GM18868 (cell line): Measurements from ENCODE around the gene DEPDC5.
A peak's percentile ranks its signal among the peaks of the same experiment; 100 is the strongest.

ENCODE experiments used
- ATAC-seq: cut with Tn5 transposase; IDR thresholded peaks from one replicate; pipeline ENCODE4 v1.9.1; 2021; ENCODE audit warnings: mild to moderate bottlenecking, moderate library complexity; ENCODE audit not compliant: unreplicated experiment

Gene DEPDC5

GRCh38 chr22:31944700-31945442 is 191.1 kb downstream of the DEPDC5 start:
- ATAC-seq = peak; percentile 20

GRCh38 chr22:31945443-31945855 is 191.6 kb downstream of the DEPDC5 start:
- ATAC-seq = no peak

DNA sequence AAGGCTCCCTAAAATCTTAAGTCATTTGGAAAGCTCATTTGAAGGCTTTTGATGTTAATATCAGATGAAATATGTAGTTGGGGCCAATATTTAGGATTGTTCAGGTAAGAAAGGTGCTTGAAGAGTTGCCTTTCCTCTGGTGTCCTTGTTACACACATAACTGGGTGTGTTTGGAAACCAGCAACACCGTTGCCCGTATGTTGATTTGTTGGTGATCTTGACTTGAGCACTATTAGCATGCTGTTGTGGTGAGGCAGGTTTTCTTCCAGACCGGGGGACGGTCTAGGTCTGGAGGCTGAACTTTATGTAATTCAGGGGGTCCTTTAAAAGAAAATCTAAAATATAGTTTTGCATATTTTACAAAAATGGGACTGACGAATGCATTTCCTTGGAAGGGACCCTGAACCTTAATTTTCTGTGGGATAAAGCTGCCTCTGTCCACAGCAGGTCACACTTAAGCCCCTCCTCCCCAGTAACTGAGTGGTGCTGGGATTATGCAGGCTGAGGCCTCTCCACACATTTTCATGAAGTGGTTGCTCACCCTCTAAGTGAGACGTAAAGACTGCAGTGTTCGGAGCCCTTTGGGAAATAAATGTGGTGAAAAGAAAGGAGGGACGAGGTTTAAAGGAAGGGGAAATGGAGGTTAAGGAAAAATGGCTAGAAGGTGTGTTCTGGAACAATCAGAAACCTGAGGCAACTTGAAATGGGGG is 192.3 kb downstream of the DEPDC5 start:
- no peak for ATAC-seq

GRCh38 chr22:31947296-31947695 is 193.5 kb downstream of the DEPDC5 start:
- no peak for ATAC-seq

DNA sequence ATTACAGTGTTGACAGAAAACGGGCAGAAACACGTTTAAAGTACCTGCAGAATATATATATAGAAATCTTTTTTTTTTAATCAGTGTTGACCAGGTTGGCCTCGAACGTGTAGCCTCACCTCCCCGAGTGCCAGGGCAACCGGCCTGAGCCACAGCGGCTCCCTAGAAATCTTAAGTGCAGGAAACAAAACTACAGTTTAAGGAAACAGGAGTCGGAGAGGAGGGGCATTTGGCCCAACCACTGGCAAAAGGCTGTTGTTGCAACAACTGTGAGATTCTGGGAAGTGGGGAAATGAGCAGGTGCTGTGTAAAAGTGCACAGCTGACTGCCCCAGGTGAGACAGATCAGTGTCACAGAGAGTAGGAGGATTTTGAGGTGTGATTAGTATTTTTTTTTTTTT is 194.2 kb downstream of the DEPDC5 start:
- ATAC-seq = no peak

DNA sequence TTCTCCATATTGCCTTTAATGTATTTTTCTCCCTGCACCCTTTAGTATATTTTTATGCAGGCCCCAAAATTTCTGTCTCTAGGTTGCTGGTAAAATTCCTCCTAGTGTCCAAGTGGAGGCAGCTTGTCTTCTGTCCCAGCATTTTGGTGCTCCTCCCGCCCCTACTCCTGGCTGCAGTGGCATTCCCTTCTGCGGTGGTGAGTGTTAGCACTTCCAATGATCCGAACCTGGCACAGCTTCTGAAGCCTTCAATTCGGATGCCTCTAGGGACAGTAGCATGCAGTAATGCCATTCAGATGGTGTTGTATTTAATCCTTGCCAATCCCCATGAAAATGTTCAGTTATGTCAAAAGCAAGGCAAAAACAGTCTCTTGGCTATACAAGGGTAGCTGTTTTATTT is 196.4 kb downstream of the DEPDC5 start:
- ATAC-seq = no peak

GRCh38 chr22:31951194-31952093 is 197.6 kb downstream of the DEPDC5 start:
- no peak for ATAC-seq

- no peak for ATAC-seq
These were observed 198.2 kb downstream of the DEPDC5 start for GRCh38 chr22:31952094-31952401.

DNA sequence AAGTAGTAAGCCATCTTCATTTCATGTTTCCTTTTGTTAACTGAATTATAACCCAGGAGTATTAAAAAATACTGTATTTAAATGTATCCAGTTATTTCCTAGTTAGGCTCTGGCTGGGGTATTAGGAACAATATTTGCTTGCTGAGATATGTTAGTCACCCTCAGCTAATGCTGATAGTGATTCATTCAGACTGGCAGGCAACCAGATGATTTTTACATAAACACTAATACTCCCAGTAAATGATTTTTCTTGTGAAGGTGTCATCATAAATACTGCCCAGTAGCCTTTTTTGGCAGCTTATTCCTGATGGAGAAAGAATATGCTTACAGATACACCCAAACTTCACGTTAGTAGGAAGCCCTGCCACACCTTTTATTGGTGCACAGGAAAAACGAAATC is 198.7 kb downstream of the DEPDC5 start:
- no peak for ATAC-seq

- no peak for ATAC-seq
These were observed 199.4 kb downstream of the DEPDC5 start for GRCh38 chr22:31953261-31953660.

- no peak for ATAC-seq
These were observed 201.0 kb downstream of the DEPDC5 start for GRCh38 chr22:31954535-31955523.

DNA sequence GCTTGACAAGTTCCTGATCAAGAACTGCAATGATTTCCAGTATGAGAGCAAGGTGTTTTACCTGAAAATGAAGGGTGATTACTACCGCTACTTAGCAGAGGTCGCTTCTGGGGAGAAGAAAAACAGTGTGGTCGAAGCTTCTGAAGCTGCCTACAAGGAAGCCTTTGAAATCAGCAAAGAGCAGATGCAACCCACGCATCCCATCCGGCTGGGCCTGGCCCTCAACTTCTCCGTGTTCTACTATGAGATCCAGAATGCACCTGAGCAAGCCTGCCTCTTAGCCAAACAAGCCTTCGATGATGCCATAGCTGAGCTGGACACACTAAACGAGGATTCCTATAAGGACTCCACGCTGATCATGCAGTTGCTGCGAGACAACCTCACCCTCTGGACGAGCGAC is 202.5 kb downstream of the DEPDC5 start:
- no peak for ATAC-seq
